ENCODE data around the gene TSPAN7.

DNA sequence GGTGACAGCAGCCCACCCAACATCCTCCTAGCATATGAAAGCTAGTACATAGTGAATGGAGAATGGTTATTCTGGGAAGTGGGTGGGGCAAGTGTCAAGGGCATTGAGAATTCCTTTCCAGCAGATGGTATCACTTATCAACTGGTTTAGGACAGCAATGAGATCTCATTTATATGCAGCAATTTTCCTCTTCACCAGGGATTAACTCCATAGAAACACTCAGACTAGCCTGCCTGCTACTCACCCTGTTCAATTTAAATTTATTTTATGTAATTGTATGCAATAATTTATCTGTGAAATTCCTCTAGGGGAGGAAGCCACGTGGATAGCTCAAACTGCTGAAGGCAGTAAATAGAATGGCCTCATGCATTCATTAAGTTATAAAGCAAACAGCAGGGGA is 138.4 kb downstream of the TSPAN7 start:
- TF ChIP-seq GATA3 (IDR thresholded peaks at IDR 0.05; ENCODE audit: low read depth, low read length), result no peak
- TF ChIP-seq GATA2 (IDR thresholded peaks at IDR 0.05; ENCODE audit: low read depth, low read length), result no peak

Data from SH-SY5Y (cell line).